GM12873 (cell line): ENCODE results near the gene TRAPPC2.

ENCODE experiments used
- TF ChIP-seq, protein P1 (sequence below): IDR thresholded peaks from 2 replicates; pipeline ENCODE4 v1.5.1; 2012; ENCODE audit warnings: low read depth, mild to moderate bottlenecking, moderate library complexity, low read length, control low read depth; ENCODE audit not compliant: insufficient read depth; ENCODE audit errors: missing control alignments

The TRAPPC2 gene

DNA sequence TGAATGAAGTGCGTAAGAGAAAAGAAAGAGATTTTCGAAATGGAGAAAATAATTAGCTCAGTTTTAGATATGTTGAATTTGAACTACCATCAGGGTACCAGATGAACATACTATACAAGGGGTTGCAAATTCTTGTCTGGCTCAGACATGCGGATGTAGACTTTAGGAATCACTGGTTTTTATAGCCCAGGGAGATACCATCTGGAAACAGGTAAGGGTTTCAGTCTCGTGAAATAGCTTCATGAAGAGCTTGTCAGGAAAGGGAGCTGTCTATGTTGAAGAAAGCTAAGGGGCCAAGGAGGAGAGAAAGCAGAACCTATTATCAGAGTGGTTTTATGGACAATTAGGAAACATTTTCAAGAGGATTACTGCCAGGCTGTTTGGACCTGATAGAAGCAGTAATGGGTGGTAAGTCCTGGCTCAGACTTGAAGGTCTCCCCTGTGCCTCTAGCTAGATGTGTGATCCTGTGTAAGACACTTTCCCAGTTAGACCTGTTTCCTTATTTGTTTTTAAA lies 38.8 kb downstream of the TRAPPC2 start:
- TF ChIP-seq, protein P1, sequence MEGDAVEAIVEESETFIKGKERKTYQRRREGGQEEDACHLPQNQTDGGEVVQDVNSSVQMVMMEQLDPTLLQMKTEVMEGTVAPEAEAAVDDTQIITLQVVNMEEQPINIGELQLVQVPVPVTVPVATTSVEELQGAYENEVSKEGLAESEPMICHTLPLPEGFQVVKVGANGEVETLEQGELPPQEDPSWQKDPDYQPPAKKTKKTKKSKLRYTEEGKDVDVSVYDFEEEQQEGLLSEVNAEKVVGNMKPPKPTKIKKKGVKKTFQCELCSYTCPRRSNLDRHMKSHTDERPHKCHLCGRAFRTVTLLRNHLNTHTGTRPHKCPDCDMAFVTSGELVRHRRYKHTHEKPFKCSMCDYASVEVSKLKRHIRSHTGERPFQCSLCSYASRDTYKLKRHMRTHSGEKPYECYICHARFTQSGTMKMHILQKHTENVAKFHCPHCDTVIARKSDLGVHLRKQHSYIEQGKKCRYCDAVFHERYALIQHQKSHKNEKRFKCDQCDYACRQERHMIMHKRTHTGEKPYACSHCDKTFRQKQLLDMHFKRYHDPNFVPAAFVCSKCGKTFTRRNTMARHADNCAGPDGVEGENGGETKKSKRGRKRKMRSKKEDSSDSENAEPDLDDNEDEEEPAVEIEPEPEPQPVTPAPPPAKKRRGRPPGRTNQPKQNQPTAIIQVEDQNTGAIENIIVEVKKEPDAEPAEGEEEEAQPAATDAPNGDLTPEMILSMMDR, result no peak

DNA sequence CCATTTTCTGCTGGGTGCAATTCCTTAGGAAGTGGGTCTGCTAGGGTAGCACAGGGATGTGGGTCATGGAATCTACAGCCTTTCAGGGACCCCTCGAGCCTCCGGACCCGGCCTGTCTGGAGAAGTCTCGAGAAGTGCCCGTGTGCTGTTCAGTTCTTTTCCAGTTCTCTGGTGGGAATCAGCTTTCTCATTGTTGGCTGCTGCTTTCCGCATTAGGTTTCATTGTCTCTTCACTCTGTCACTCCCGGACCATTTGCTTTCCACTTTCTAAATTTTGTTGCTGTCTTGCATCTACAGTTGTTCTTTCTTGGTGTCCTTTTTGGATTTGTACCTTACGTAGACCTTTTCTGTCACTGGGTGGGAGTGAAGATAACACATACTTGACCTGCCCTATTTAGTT lies 39.4 kb downstream of the TRAPPC2 start:
- TF ChIP-seq, protein P1, result no peak

DNA sequence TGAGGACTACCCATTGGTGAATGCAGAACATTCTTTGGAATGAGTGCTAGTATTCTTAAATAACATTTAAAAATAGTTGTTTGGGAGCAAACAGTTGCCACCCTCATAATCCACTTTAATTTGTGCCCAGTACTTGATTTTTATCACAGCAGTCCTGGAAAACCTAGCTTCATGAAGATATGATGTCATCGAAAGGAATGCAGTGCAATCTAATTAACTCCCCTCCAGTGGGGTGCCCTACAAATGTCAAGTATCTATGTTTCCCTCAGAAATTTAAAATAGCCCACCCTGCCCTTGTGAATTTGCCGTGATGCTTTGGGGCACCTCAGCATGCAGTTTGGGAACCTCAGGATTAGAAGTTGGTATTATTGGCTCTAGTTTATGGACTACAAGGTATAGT lies 40.1 kb downstream of the TRAPPC2 start:
- TF ChIP-seq, protein P1, result no peak

DNA sequence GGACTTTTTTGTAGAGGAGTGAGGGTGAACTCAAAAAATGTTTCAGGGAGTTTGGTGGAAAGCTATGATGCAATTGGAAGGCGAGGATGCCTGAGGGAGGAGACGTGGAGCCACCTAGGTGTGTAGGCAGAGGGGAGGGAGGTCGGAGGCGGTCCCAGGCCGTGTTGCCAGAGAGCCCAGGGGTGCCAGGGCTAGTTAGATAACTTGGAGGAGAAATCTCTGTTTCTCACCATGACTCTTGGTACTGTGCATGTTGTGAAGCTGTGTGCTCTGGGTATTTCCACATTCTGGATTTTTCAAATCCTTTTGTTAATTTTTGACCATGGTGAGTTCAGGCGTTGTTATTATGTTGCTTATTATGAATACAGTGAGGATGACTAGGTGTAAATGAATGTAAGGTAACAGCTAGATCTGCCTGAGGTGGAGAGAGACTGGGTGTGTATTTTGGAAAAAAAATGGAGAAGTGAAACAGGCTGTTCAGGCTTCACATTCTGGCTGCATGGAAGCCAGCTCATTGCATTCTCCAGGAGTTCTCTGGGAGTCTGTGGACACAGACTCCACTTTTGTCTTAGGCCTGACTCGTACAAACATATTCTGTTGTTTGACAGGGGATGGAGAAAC lies 41.0 kb downstream of the TRAPPC2 start:
- TF ChIP-seq, protein P1, result no peak

DNA sequence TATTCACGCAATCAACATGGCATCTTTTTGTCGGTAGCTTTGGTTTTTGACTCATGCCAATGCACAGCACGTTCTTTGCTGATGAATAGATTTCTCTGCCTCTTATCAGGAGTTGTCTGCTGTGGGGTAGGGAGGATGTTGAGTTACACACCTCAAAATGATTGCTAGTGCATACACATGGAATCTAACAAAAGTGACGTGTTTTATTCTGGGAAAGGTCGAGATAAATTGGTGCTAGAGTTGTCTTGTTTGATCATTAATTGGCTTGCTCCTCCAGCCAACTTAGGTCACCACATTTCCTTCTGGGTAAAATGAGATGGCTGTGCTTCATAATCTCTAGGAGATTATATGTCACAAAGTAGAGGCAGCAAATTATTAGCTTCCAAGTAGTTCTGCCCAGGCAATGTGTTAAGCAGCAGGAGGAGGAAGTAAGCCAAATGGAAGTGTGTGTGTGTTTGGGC lies 41.6 kb downstream of the TRAPPC2 start:
- TF ChIP-seq, protein P1, result no peak

DNA sequence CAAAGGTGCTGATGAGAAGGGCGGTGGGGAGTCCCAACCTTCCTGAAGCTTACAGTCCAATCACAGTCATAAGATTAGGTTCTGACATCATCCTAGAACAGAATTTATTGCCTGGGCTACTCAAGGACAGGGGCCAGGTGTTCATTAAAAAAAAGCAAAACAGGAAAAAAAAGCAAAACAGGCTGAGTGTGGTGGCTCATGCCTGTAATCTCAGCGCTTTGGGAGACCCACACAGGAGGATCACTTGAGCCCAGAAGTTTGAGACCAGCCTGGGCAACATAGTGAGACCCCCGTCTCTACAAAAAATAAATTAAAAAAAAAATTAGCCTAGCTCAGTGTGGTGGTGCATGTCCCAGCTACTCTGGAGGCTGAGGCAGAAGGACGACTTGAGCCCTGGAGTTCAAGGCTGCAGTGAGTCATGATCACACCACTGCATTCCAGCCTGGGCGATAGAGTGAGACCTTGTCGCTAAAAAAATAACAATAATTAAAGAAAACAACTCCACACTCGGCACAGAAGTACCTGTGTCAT lies 42.5 kb downstream of the TRAPPC2 start:
- TF ChIP-seq, protein P1, result no peak

DNA sequence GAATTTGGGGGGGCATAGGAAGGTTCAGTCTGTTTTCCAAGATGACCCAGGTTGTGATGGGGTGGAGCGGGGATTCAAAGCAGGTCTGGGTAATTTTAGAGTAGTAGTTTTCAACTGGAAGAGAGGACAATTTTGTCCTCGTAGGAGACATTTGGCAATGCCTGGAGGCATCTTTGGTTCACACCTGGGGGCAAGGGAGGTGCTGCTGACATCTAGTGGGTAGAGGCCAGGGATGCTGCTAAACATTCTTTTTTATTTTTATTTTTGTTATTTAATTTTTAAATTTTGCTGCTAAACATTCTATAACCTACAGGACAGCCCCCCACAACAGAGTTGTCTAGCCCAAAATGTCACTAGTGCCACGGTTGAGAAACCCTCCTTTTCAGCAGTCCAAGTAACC lies 43.6 kb downstream of the TRAPPC2 start:
- TF ChIP-seq, protein P1, result peak; percentile 46
